H1 (cell line): ENCODE data around the gene RNASE4.

ENCODE experiments used
- CHD2 ChIP-seq: IDR thresholded peaks from 2 replicates; pipeline ENCODE4 v1.6.1; 2012; ENCODE audit warnings: low read length, improper control_type of control experiment
- YY1 ChIP-seq: IDR thresholded peaks from 2 replicates; pipeline ENCODE4 v1.6.1; 2011; ENCODE audit warnings: low read depth, mild to moderate bottlenecking, low read length

DNA sequence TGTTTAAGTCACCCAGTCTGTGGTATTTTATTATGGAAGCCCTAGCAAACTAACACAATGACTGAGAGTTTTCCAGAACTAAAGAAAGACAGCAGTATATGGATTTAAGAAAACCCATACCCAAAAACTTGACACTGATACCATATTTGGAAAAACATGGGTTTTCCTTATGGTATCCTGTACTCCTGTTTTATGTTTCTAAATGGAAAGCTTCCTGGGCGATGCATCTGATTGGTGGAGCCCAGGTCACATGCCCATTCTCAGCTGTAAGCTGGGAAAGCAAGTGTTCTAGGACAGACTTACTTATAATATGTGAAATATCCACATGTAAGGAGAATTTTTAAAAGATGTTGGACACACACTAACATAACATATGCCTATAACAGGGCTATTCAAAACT, 4.5 kb upstream of the RNASE4 start:
- no peak for TF ChIP-seq YY1
- TF ChIP-seq CHD2: no peak
